Activated naive CD4-positive, alpha-beta T cell treated with anti-CD3 and anti-CD28 coated beads, Interleukin-2, amount 50 U/mL, for 72 hours (primary cell): ENCODE results near the gene SPATA18. TPM values are rescaled to one million over a fixed set of nuclear protein-coding genes. Genes with fewer than 3 reads are reported as not detected.
"Not testable (repeated sequence)": the region's sequence is repeated elsewhere in the genome, so short reads cannot be mapped to it uniquely, and the experiment has no call there.

ENCODE experiments used
- ATAC-seq, 2 donors: fragments of 150-1000 bp; cut with Tn5 transposase; 2 replicates each; pipeline ENCODE4 v1.10.0; 2021; ENCODE audit warnings: mild to moderate bottlenecking in 2 of 2, moderate library complexity in 2 of 2
- DNase-seq, 2 donors: peaks; one replicate each; pipeline ENCODE4 v3.0.0; 2021 to 2022; ENCODE audit warnings: low spot score in 2 of 2
- H3K27ac Mint-ChIP-seq, 2 donors: one replicate each; pipeline ENCODE4 v1.8.0; 2022; ENCODE audit warnings: mild to moderate bottlenecking in 2 of 2, mixed read lengths in 2 of 2
- H3K36me3 Mint-ChIP-seq, 2 donors: one replicate each; pipeline ENCODE4 v1.8.0; 2022; ENCODE audit warnings: mixed read lengths in 2 of 2
- H3K9me3 Mint-ChIP-seq, 2 donors: one replicate each; pipeline ENCODE4 v1.8.0; 2022; ENCODE audit warnings: mixed read lengths in 2 of 2
- total RNA-seq, 2 donors: library from RNA; stranded (reverse); gene quantifications; one replicate each; pipeline ENCODE4 v1.2.3, GENCODE V29; 2022

The SPATA18 gene
- total RNA-seq, 2 donors from 2014 or later = 0.21 to 0.30 TPM

GRCh38 chr4:52126966-52127365 lies 75.9 kb downstream of the SPATA18 start:
- Mint-ChIP-seq H3K9me3 (peaks cover 0 to 8% of the 10 kb centered on the region in 2 donors), H3K36me3 (peaks cover 0 to 10% of the 10 kb centered on the region in 2 donors), H3K27ac (no peak overlapping the region)
- ATAC-seq = no peak
- DNase-seq = no peak

- no peaks in the 10 kb centered on the region for H3K36me3 Mint-ChIP-seq
- no peak overlapping the region for H3K27ac Mint-ChIP-seq
- peaks cover 0 to 6% of the 10 kb centered on the region in 2 donors for H3K9me3 Mint-ChIP-seq
- ATAC-seq (no peak), DNase-seq (no peak)
Observed at GRCh38 chr4:52135171-52135570, 84.1 kb downstream of the SPATA18 start.

- not testable (repeated sequence) for H3K36me3 Mint-ChIP-seq
Observed at GRCh38 chr4:52137152-52137551, 86.0 kb downstream of the SPATA18 start.

GRCh38 chr4:52142816-52143215 lies 91.7 kb downstream of the SPATA18 start:
- ATAC-seq (no peak), DNase-seq (no peak)
- peaks cover 0 to 4% of the 10 kb centered on the region in 2 donors for H3K9me3 Mint-ChIP-seq
- H3K27ac Mint-ChIP-seq = no peak overlapping the region
- no peaks in the 10 kb centered on the region for H3K36me3 Mint-ChIP-seq

More at GRCh38 chr4:52137152-52137551, 86.0 kb downstream of the SPATA18 start:
- not testable (repeated sequence) for H3K9me3 Mint-ChIP-seq, ATAC-seq, H3K27ac Mint-ChIP-seq, DNase-seq

GRCh38 chr4:52143815-52144214 lies 92.7 kb downstream of the SPATA18 start:
- peaks cover 0 to 4% of the 10 kb centered on the region in 2 donors for H3K9me3 Mint-ChIP-seq
- H3K36me3 Mint-ChIP-seq = no peaks in the 10 kb centered on the region
- H3K27ac Mint-ChIP-seq = no peak overlapping the region
- no peak for DNase-seq
- ATAC-seq = no peak

- ATAC-seq = no peak
- Mint-ChIP-seq H3K9me3 (peaks cover 0 to 4% of the 10 kb centered on the region in 2 donors), H3K36me3 (no peaks in the 10 kb centered on the region), H3K27ac (no peak overlapping the region)
- DNase-seq = no peak
Observed at GRCh38 chr4:52144372-52144771, 93.3 kb downstream of the SPATA18 start.

Other genes starting within 250 kb of the SPATA18 start
- gene DCUN1D4, start 208.2 kb upstream of the SPATA18 start, total RNA-seq = 10 to 100 TPM; 46.9 to 48.7 TPM
- under 1 TPM; 0.07 to 0.19 TPM for gene LRRC66, start 30.9 kb upstream of the SPATA18 start, total RNA-seq
- 10 to 100 TPM; 10.5 to 12.1 TPM for gene SGCB, start 13.0 kb upstream of the SPATA18 start, total RNA-seq